GM19324 (cell line): ENCODE measurements around the gene DNM1.

ENCODE experiments used
- ATAC-seq: cut with Tn5 transposase; IDR thresholded peaks from one replicate; pipeline ENCODE4 v1.9.1; 2021; ENCODE audit warnings: mild to moderate bottlenecking, moderate library complexity; ENCODE audit not compliant: unreplicated experiment, low FRiP score

Gene DNM1

GRCh38 chr9:128203024-128203706, at the start of gene DNM1:
TSS of gene DNM1 (plus strand) at chr9:128203379. CDS start at chr9:128203471, 92 bp downstream.
- ATAC-seq: peak; percentile 85

- ATAC-seq: no peak
Measured at GRCh38 chr9:128153947-128154695, 49.1 kb upstream of the DNM1 start.

DNA sequence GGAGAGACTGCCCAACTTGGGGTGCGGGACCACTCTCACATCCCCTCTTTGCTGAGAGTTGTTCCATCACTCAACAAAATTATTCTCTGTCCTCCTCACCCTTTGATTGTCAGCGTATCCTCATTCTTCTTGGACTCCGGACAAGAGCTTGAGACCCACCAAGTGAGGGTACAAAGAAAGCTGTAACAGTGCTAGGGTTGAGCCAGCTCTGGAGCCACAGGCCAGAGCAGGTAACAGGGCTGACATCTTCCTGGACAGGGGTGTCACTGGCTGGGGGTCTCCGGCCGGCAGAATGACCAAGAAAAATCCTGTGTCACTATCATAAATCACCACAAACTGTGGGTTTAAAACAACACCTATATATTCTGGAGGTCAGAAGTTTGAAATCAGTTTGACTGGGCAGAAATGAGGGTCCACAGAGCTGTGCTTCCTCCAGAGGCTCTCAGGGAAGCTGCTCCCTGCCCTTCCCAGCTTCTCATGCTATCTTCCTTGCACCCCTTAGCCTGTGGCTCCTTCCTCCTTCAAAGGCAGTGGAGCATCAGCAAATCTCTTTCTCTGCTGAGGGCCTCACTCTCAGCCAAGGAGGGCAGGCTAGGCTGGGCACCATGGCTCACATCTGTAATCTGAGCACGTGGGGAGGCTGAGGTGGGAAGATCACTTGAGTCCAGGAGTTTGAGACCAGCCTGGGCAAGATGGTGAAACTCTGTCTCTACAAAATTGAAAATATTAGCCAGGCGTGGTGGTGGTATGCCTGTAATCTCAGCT, 47.3 kb upstream of the DNM1 start:
- ATAC-seq: no peak

- no peak for ATAC-seq
Measured at GRCh38 chr9:128159522-128159783, 43.7 kb upstream of the DNM1 start.

GRCh38 chr9:128159784-128160602, 43.2 kb upstream of the DNM1 start, which contains the start of gene BBLN:
TSS of gene BBLN (plus strand) at chr9:128160265. CDS start at chr9:128160408, 143 bp downstream.
- peak; percentile 78 for ATAC-seq

DNA sequence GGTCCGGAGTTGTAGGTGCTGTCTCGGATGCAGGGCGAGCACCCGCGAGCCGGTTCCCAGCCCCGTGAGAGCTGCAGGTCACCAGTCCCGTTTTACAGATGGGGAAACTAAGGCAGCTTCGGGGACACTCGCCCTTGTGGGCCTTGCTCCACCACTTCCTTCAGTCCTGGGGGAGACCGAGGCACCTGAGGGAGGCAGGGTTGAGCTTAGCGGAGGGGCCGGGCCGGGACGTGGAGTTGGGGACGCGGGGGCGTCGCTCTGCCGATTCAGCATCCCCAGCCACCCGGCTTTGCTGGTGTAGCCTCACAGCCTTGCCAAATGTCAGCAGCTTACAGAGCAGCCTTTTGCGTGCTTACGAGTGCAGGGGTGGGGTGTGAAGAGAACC, 42.6 kb upstream of the DNM1 start:
- peak; percentile 4 for ATAC-seq

DNA sequence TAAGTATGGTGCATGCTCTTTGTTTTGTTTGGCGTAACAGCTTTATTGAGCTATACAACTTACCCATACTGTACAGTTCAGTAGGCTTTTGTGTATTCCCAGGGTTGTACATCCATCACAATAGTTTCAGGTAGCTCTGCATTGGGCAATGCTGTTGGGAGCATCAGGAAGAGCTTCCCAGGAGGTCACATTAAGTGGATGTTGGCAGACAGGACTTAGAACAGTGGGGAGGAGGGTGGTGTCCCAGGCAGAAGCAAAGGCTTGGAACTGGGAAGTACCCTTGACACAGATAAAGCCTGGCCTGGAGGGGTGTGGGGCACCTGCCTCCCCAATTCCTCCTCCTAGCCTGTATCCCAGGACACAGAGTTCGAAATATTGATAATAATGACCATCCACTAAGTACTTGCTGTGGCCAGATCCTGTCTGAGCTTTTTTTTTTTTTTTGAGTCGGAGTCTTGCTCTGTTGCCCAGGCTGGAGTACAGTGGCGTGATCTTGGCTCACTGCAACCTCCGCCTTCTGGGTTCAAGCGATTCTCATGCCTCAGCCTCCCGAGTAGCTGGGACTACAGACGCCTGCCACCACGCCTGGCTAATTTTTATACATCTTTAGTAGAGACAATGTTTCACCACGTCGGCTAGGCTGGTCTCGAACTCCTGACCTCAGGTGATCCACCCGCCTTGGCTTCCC, 41.8 kb upstream of the DNM1 start:
- no peak for ATAC-seq

DNA sequence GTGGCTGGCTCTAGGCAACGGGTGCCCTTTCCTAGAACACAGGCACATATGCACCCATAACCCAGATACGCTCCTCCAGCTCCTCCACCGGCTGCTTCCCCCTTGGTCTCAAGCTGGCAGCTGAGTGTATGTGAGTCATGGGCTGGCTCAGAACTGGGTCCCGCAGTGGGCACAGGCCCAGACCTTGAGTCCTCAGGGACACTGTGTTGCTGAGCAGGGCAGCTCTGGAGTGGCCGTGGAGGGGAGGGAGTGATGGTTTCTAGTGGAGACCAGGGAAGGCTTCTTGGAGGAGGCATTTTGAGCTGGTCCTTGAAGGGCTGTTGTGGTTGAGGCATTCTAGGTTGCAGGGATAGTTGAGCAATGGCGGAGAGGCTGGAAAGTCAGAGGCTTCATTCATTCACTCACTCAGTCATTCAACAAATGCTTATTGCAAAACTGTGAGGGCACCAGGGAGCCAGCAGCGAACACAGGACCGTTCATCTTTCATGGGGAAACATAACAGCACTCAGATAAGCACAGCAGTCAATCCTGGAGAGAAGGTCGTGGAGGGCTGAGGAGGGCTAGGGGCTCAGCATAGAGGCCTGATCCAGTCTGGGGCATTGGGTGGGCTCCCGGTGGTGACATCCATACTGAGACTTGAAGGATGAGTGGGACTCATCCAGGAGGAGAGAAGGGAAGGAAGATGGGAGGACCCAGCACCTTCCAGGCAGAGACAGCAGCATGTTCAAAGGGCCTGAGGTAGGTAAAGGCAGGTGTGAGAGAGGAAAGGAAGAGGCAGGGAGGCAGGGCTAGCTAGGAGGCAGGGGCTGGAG, 40.8 kb upstream of the DNM1 start:
- ATAC-seq: no peak

- ATAC-seq: no peak
Measured at GRCh38 chr9:128163027-128163515, 40.1 kb upstream of the DNM1 start.

- ATAC-seq: no peak
Measured at GRCh38 chr9:128163523-128164306, 39.5 kb upstream of the DNM1 start.

- ATAC-seq: no peak
Measured at GRCh38 chr9:128164307-128164885, 38.8 kb upstream of the DNM1 start.

- ATAC-seq: no peak
Measured at GRCh38 chr9:128166169-128166568, 37.0 kb upstream of the DNM1 start.

DNA sequence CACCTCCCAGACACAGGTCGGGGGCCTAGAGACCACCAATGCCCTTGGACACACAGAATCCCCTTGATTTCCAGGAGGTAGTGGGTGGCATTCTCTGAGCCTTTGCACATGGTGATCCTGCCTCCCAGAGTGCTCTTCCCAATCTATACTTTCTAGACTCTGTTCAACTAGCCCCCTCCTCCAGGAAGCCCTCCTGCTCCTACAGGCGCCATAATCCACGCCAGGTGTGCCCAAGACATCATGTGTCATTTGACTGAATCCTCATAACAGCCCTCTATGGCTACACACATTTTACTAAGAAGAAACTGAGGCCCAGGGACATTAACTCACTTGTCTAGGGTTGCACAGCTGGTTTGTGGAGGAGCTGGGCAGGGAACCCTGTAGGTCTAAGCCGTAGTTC, 36.0 kb upstream of the DNM1 start:
- no peak for ATAC-seq

DNA sequence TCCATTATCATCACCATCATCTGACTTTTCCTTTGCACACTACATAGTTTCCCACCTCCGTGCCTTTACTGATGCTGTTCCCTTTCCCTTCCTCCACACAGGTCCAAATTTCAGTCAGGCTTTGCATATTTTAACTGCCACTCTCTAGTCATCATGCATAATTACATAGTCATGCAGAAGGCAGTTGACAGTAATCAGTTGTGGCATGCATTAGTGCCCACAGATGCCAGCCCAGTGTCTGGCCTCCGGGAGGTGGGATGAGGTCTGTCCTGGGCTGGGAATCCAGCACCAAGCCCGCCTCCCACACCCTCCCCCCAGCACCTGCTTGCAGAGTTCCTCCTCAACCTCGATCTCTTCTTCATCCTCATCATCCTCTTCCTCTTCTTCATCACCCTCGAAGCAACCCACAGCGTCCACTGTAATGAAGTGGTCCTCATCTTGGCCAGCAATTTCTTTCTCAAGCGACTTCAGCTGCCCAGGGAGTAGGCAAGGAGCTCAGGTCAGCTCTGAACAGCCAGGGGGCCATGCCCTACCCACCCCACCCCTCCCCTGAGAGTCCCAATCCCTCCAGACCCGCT, 34.4 kb upstream of the DNM1 start:
- no peak for ATAC-seq

DNA sequence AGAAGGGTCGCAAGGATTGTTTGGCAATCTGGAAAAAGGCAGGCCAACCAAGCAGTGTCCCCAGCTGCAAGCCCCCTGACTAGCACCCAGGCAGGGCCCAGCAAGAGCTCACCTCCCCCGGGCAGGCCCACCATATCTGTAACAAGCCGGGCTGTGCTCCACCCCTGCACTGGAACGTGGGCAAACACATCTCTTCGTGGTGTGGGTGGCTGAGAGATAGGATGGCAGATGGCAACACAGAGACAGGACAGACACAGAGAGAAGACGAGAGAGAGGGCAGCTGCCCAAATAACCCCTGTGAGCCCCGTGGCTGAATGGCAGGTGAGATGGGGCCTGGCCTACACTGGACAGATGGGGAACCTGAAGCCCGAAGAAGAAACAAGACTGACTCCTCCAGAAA, 33.7 kb upstream of the DNM1 start:
- no peak for ATAC-seq

DNA sequence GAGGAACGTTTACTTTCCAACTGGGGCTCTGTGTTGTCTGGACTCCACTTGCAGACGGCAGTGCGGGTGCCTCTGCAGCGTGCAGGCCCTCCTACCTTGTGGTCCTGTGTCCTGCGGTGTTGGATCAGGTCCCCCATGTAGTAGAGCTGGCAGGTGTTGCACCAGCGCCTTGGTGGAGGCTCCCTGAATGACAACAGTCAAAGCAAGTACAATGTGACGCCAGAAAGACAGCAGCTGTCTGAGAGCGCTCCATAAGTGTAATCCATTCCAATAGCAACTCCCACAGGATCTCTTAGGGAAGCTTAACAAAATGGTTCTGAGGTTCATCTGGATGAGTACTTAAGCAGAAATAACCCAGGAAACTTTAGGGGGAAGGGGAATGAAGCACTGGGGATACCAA, 33.3 kb upstream of the DNM1 start:
- no peak for ATAC-seq

GRCh38 chr9:128174062-128174461, 29.1 kb upstream of the DNM1 start:
- ATAC-seq: no peak

DNA sequence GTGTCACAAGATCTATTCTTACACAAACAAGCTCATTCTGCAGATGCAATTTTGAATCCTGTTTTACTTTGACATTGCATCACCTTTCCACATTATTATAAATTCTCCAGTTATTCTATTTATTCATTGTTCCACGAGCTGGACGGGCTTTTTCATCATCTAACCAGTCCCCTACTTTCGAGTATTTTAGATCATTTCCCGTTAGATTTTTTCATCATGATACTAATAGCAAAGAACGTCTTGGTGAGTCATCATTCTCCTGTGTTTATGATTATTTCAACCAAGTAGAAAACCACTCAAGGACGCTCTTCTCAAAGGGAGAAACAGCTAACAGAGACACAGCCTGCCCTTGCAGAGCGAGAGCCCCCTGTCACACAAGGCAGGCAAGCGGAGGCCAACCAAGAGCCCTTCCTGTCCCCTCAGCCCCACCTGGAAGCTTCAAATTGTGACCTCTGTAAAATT, 28.0 kb upstream of the DNM1 start:
- ATAC-seq: no peak
